LHCN-M2 (cell line): ENCODE results near the gene CABYR. TPM values are rescaled to one million over a fixed set of nuclear protein-coding genes. Genes with fewer than 3 reads are reported as not detected.

Source experiments
- DNase-seq: peaks from one replicate; pipeline ENCODE4 v3.0.0-alpha.2; 2012; ENCODE audit warnings: low read depth
- polyA plus RNA-seq: library from polyadenylated mRNA; unstranded; fragments of >200 nt; gene quantifications from one replicate; pipeline ENCODE4 v1.2.1, GENCODE V29; 2012; ENCODE audit warnings: missing spikeins
- total RNA-seq: library from RNA; depleted of rRNA; stranded (reverse); fragments of >200 nt; gene quantifications from 2 replicates; pipeline ENCODE4 v1.2.3, GENCODE V29; 2014; rRNA removed

The CABYR gene, protein sequence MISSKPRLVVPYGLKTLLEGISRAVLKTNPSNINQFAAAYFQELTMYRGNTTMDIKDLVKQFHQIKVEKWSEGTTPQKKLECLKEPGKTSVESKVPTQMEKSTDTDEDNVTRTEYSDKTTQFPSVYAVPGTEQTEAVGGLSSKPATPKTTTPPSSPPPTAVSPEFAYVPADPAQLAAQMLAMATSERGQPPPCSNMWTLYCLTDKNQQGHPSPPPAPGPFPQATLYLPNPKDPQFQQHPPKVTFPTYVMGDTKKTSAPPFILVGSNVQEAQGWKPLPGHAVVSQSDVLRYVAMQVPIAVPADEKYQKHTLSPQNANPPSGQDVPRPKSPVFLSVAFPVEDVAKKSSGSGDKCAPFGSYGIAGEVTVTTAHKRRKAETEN
- 0.34 and 0.64 TPM in 2 replicates for total RNA-seq
- polyA plus RNA-seq = 0.98 TPM

DNA sequence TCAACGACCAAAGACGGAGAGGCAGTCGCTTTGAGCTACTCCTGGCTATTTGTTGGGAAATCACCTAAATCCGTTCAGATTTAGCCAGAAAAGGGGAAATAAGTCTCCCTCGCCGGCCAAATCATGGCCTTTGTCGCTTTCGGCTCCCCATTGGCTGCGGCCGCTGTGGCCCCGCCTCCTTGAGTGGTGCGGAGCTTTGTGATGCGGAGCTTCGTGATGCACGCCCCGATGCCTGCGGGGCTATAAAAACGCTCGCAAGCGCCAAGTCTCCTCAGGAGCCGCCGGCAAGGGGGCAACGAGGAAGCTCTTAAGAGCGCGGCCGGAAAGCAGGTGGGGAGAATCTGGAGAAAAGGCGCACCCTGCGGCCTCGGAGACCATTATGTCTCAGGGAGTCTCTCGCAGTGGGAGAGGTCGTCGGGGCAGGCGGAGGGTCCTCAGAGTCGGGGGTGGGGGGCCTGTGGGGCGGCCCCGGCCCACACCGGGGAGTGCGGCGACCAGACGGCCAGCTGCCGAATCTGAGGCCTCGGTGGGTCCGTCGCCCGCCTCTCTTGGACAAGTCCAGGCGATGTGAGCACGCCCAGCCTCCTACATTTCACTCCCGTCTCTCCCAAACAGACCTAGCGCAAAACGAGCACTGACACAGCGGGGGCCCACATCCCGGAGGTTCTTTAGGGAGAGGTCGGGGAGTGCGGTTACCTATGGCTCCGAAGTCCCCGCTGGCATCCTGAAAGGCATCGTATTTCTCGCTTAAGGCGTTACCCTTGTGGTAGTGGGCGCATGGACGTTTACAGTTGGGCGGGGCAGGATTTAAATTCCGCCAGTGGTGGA is at the start of gene CABYR:
TSS of gene CABYR (plus strand) at position 274 of the 828 bp plus-strand sequence. CDS start 4,053 bp downstream, outside the sequence.
- peak; percentile 48 for DNase-seq

DNA sequence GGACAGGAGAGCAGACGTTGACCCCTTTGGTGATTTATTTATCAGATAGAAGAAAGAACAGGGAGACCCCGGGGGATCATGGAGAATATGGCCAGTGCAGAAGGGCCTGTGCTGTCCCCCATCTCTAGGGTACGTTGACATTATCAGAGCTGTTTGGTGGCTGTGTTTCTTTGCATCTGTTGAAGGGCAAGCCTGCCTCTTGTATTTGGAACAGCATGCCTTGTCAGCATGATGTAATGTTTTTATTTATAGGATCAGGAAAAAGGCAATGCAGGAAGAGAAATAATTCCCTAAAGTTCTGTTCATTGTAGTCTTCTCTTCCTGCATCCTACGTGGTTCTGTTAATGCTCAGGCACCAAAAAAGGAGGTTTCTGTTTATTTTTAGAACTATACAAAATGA is 49.8 kb upstream of the CABYR start:
- DNase-seq = no peak

DNA sequence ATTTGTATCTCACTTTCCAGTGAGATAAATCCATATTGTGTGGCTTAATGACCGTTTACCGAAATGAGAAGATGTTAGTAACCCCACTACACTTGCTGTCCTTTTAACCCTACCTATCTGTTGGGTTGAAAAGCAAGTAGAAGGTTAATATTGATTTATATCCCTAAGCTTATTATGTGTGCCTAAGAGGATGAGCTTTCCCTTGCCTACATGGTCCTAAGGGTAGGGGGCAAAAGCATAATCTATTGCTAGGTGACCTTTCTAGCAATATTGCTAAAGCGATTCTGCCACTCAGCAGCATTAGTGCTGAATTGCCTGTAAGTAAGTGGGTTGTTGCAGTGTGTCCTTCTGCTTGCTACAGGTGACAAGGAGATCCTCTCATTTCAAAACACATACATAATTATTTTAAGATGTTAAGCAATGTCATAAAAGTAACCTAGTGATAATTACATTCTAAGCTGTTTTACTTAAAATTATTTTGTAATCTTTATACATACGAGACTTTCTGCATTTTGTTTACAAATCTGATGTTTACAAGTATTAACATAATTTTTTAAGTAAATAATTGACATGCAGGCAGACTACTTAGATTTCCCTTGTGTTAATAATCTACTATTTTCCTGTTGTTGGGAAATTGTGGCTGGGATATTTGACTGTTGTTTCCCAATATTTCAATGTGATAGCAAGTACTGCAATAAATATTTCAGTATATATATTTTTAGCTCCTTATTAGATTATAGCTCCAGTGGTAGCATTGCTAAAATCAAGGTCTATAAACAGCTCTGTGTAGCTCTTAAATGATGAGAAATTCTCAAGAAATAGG is 49.1 kb upstream of the CABYR start:
- DNase-seq = no peak

DNA sequence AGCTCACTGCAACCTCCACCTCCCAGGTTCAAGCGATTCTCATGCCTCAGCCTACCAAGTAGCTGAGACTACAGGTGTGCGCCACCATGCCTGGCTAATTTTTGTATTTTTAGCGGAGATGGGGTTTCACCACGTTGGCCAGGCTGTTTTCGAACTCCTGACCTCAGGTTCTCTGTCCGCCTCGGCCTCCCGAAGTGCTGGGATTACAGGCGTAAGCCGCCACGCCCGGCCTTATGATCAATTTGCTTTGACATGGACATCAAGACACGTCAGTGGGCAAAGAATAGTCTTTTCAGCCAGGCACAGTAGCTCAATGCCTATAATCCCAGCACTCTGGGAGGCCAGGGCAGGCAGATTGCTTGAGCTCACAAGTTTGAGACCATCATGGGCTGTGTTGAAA is 48.0 kb upstream of the CABYR start:
- DNase-seq = no peak

DNA sequence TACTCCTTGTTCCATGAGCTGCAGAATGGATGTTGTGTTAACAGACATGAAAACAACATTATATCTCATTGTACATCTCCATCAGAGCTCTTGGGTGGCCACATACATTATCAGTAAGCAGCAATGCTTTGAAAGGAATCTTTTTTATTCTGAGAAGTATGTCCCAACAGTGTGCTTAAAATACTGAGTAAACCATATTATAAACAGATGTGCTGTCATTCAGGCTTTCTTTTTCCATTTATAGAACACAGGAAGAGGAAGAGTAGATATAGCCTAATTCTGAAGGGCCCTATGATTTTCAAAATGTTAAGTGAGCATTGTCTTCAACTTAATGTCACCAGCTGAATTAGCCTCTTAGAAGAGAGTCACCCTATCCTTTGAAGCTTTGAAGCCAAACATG is 44.3 kb upstream of the CABYR start:
- peak; percentile 52 for DNase-seq

DNA sequence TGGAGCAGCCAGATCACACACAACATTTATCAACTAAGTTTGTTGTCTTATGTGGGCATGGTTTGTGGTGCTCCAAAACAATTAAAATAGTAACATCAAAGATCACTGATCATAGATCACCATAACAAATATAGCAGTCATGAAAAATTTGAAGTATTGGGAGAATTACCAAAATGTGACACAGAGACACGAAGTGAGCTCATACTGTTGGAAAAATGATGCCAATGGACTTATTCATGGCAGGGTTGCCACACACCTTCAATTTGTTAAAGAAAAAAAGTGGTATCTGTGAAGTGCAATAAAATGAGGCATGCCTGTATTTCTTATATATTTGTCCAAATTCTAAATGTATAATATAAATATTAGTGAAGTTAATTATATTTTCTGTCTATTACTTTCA is 42.9 kb upstream of the CABYR start:
- no peak for DNase-seq

DNA sequence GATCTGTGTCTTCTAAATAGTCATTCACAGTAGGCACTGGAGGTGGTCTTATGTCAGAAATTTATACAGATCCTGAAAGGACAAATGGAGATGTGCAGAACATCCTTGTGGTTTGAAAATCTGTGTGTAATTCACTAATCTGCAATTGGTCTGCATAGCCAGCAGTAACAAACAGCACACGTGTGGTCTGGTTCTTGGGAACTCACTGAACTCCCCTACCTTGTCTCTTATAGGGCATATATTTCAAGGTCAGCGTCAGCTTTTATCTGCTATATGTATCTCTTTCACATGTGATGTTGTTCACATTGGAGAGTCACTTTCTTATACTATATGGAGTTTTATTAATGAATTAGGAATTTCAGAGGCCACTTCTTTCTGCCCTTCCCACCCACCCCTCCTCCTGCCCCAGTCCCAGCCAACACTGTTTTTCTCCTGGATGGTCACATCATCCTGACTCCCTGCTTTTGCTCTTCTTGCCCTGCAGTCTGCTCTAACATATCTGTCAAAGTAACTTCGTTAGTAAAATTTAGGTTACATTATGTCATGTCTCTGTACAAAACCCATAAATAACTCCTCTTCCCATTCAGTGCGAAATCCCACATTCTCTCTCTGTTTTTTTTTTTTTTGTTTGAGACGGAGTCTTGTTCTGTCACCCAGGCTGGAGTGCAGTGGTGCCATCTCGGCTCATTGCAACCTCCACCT is 35.4 kb upstream of the CABYR start:
- no peak for DNase-seq

DNA sequence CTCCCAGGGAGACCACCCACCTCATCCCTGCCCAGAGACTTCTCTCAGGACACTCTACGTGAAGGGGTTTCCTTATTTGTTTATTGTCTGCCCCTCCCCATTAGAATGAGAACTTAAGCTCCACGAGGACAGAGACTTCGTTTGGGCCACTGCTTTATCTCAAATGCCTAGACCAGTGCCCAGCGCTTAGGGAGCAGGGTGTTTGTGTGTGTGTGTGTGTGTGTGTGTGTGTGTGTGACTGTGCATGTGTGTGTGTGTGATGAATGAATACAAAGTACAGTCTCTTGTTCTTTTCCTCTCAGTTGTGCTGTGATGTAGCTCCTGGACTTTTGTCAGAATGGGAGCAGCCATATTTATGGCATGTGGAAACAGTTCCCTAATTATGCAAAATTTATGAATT is 34.4 kb upstream of the CABYR start:
- no peak for DNase-seq

DNA sequence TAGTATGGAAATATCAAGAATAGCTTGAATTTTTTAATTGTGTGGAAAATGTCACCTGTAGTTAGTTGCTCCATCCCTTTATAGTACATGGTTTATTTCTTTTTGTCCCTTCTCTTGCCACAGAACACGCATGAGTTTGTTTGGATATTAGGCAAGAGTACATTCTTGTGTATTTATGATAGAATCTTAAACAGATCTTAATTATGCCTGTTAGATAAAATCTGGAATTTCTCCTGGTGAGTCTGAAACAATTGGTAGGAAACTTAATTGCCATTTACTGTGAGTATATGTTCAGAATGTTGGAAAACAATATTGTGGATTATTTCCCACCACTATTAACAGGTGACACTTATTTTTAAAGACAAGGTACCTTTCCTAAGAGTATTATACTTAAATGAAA is 30.2 kb upstream of the CABYR start:
- DNase-seq = no peak

DNA sequence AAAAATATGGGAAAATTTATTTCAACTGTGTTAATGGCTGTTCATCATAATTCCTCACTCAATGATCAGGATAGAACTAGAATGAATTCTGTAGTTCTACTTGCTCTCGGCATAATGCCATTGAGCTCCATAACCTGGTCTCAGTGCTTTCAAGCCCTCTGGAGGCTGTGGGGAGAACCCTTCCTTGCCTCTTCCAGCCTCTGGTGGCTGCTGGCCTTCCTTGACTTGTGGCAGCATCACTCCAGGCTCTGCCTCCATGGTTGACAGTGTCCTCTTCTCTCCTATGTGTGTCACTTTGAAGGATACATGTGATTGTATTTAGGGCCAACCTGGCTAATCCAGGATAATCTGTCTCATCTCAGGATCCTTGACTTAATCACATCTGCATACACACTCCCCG is 26.9 kb upstream of the CABYR start:
- DNase-seq = no peak

DNA sequence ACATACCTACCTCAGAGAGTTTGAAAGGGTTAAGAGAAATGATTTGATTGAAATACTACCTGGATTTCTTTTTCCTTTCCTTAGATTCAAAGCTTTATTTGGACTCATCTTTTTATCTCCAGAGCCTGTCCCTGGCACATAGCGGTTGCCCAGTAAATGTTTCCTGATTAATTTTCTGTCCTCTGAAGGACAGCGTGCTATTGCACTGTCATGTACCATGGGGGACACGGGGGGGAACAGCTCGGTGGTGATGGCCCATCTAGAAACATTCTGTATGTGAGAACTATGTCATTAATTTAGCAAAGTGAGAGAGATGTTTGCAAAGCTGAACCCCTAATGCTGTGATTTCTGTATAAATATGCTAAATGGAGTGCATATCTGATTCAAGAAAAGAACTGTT is 26.4 kb upstream of the CABYR start:
- no peak for DNase-seq

DNA sequence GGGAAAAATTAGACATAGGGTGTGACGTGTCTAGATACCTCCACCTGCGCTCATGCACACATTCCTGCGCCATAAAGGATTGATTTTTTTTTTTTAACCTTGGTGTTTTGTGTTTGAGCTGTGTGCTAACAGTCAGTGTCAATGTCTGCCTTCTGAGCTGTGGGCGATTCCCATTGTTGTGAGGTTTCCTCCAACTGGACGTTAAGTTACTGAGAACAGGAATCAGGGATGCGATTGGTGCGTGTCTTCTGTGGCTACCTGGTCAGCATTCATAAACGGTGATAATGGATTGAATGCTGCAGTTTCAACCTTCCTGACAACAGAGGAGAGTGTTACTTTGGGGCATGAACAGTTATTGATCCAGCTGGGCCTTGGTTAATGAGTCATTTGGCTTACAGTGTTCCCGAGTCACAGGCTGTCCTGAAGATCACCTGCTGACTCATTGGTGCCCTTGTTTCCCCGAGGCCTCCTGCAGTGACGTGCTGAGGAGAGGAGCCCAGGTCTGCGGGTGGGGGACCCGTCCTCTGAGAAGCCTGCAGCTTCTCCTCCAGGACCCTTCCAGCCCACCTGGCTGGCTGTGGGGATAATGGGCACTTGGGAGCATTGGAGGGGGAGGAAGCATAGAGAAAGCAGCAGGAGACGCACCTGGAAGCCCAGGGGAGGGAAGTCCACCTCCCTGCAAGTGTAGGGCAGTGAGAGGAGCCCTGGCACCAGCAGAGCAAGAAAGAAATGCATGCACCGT is 25.8 kb upstream of the CABYR start:
- DNase-seq = peak; percentile 78

DNA sequence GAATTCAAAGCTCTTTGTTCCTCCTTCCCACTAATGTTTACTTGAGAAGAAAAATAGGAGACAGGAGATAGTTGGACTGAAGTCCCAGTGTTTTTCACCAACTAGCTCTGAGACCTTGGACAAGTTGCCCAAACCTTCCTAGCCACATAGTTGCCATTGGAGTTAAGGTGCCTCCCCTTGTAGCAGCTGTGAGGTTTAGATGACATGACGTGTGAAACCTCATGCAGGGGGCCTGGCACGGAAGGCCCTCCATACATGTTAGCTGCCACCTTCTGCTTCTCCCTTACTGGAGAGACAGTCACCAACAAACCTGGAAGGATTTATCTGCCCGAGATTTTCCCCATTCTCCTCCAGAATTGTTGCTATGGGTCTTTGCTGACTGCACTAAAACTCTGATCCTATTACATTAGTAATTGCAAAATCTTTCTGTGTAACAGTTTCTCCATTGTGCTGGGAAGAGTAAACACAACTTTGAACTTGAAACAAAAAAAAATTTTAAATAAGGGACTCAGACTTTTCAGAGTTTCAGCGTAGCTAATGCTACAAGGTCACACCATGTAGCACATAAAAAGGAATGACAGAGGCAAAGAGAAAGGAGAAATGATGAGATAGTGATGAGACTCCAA is 23.8 kb upstream of the CABYR start:
- DNase-seq = no peak

DNA sequence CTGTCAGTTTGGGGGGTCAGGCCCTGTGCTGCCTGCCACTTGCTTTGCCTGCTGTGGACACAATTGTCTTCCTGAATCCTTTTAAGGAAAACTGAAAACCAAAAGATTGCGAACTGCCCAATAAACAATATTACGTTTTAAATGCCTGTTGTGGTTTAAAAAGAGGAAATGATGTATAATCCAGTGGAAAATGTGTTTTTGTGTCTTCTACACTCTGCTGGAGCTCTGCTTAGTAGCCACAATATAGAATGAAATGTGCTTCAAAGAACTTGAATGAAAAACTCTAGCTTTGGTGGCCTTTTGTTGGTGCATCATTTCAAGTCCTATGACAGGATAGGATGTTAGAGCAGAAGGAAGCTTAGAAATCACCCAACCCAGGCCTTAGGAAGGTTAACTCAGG is 23.2 kb upstream of the CABYR start:
- peak; percentile 30 for DNase-seq

DNA sequence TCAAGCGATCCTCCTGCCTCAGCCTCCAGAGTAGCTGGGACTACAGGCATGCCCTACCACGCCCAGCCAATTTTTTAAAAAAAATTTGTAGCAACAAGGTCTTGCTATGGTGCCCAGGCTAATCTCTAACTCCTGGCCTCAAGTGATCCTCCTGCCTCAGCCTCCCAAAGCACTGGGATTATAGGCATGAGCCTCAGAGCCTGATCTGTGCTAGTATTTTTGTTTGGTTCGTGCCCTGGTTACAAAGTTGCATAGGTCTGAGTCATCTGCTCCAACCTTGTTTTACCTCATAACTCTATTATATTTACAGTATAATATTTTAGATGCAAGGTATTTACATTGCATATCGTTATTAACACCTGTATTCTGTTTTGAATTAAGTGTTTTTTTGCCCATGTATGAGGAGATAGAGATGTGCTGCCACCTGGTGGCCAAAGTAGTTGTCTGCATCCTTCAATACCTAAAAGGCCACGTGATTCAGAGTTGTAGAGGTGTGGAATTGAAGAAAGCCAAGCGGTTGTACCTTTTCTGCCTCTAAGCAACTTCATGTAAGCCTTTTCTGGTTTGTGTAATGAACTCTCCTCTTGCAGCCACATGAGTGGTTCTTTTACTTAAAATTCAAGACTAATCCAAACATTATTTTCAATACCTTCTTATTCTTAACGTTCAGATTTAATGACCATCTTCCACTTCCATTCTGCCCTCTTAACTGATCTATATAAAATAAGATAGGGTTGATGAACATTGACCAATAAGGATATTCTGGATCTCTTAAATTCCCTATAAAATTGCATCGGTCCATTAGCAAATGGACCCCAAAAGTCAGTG is 19.9 kb upstream of the CABYR start:
- peak; percentile 67 for DNase-seq

DNA sequence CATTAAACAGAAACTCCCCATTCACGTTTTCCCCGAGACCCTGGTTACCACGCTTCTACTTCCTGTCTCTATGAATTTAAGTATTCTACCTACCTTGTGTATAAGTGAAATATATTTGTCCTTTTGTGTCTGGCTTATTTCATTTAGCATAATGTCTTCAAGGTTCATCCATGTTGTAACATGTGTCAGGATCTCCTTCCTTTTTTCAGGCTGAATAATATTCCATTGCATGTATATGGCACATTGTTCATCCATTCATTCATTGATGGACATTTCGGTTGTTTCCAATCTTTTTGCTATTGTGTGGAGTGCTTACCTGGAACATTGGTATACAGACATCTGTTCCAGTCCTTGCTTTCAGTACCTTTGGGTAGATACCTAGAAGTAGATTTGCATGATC is 18.2 kb upstream of the CABYR start:
- DNase-seq = no peak

DNA sequence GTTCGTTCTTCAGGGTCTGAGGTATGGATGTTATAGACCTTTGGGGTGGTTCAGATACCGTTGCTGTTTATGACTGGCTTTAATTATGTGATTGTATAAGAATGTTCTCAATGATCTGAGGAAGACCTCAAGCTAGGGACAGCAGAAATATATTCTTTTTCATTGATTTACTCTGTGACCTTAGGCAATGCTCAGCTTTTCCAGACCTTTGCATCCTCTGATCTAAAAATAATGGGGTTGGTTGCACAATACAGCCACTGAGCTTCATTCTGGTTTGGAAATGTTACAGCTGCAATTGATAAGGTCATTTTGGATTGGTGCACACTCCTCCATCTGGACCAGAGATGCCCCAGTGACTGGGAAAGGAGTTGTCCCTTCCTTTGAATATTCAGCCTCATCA is 17.2 kb upstream of the CABYR start:
- no peak for DNase-seq

DNA sequence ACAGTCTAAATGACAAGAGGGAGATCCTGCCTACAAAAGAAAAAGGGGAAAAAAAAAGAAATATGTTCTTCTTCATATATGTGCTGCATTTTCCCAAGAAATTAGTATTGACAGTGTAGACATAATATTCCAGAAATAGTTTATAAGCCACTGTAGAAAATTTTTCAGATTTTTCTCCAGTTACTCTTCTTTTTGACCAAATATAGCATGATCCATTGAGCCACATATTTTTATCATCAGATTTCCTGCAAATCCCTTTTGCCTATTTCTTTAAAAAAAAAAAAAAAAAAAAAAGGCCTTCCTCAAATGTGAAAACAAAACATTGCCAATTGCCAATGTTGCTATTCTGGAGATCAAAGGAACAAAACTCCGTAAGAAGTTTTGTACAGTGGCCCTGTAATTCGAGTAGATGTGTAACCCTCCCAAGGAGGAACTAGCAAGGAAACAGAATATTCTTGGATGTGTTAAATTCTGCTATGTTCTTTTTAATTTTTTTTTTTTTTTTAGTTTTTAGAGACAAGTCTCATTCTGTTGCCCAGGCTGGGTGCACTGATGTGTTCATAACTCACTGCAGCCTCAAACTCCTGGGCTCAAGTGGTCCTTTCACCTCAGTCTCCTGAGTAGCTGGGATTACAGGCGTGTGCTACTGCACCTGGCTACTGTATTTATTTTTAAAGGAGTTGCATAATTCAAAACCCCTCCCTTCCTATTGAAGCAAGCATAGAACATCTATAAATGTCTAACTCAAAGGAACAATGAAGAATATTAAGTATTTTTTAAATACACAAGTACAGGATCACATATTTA is 12.5 kb upstream of the CABYR start:
- DNase-seq = no peak
